Renal cortex interstitium (tissue), 3 donors: ENCODE results near the gene HYDIN. TPM values are rescaled to one million over a fixed set of nuclear protein-coding genes. Genes with fewer than 3 reads are reported as not detected.

ENCODE experiments used
- polyA plus RNA-seq, 3 donors: library from polyadenylated mRNA; unstranded; fragments of 120-200 nt; gene quantifications; one replicate each; pipeline ENCODE4 v1.2.1, GENCODE V29; 2013; ENCODE audit not compliant: insufficient read length in 3 of 3

HYDIN gene
- polyA plus RNA-seq, 3 donors, result 10.8 to 17.6 (median 13.6) TPM

Other genes with a start within 250 kb of the HYDIN start
- 10 to 100 TPM; 42.2 to 62.7 (median 51.0) TPM for gene CMTR2, start 58.7 kb upstream of the HYDIN start, polyA plus RNA-seq
- gene CALB2, start 128.0 kb upstream of the HYDIN start, polyA plus RNA-seq, result under 1 TPM; 0.42 to 0.74 (median 0.68) TPM
- gene TLE7, start 211.3 kb upstream of the HYDIN start, polyA plus RNA-seq, result not detected
- 10 to 100 TPM; 13.7 to 19.4 (median 18.2) TPM for gene ZNF23, start 231.5 kb upstream of the HYDIN start, polyA plus RNA-seq